Measurements from ENCODE around the gene SYNGR3.

- TF ChIP-seq CENPX (CRISPR knock-in tag; IDR thresholded peaks at IDR 0.05), result no peak
- TF ChIP-seq MTF1 (CRISPR knock-in tag; IDR thresholded peaks at IDR 0.05), result no peak
- TF ChIP-seq YY1 (IDR thresholded peaks at IDR 0.05; ENCODE audit: insufficient read depth, insufficient replicate concordance, low read depth, low read length), result no peak
- no peak for TF ChIP-seq ZNF546 (CRISPR knock-in tag; conservative IDR thresholded peaks at IDR 0.05)
- no peak for TF ChIP-seq GABPA (IDR thresholded peaks at IDR 0.05; ENCODE audit: low read depth, low read length)
- no peak; the same call in 1 of the 2 replicates for TF ChIP-seq GABPA (CRISPR knock-in tag; IDR thresholded peaks at IDR 0.05; ENCODE audit: low read depth)
- no peak for TF ChIP-seq SCMH1 (CRISPR knock-in tag; IDR thresholded peaks at IDR 0.05; ENCODE audit: borderline replicate concordance)
- TF ChIP-seq USF2 (IDR thresholded peaks at IDR 0.05; ENCODE audit: low read depth, low read length), result no peak
- no peak for TF ChIP-seq USF2 (CRISPR knock-in tag; IDR thresholded peaks at IDR 0.05; ENCODE audit: borderline replicate concordance)
Measured at GRCh38 chr16:1984347-1985225, 5.2 kb upstream of the SYNGR3 start.

Data from HepG2 (cell line).